ENCODE data around the gene POTEC.

DNA sequence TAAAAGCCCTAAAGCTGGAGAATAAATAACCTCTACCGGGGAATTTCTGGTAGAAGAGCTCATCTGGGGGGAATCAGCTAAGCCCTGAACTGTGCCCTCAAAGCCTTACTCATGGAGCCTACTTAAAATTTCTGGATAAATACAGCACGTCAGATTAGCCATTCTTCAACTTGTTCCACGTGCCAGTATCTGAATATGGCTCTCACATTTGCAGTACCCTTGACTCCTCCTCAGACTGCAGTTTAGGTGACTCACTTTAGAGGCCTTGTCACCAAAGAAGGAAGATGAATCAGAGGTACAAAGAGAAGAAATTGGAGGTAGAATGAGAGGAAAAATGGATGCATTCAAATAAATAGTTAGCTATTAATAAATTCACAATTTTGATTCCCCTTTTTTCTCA is 34.6 kb upstream of the POTEC start:
- TF ChIP-seq, protein P1, sequence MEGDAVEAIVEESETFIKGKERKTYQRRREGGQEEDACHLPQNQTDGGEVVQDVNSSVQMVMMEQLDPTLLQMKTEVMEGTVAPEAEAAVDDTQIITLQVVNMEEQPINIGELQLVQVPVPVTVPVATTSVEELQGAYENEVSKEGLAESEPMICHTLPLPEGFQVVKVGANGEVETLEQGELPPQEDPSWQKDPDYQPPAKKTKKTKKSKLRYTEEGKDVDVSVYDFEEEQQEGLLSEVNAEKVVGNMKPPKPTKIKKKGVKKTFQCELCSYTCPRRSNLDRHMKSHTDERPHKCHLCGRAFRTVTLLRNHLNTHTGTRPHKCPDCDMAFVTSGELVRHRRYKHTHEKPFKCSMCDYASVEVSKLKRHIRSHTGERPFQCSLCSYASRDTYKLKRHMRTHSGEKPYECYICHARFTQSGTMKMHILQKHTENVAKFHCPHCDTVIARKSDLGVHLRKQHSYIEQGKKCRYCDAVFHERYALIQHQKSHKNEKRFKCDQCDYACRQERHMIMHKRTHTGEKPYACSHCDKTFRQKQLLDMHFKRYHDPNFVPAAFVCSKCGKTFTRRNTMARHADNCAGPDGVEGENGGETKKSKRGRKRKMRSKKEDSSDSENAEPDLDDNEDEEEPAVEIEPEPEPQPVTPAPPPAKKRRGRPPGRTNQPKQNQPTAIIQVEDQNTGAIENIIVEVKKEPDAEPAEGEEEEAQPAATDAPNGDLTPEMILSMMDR (IDR thresholded peaks at IDR 0.05; ENCODE audit: low read length): no peak
- no peak for TF ChIP-seq EZH2phosphoT487 (IDR thresholded peaks at IDR 0.05; ENCODE audit: low read length)
